ENCODE measurements around the gene SRSF10. TPM values are rescaled to one million over a fixed set of nuclear protein-coding genes. Genes with fewer than 3 reads are reported as not detected.
A peak's percentile ranks its signal among the peaks of the same experiment; 100 is the strongest.

SRSF10 gene
- polyA plus RNA-seq, 3 donors = 66.6 to 76.2 (median 75.6) TPM

- H3K4me3 ChIP-seq (replicated peaks in 1 of 3; ENCODE audit: low read depth in 2 of 3, low read length in 3 of 3) = peak overlapping the region; percentile 86 to 99 (median 91)
- H3K27me3 Mint-ChIP-seq (ENCODE audit: low read depth in 3 of 3) = no peaks in the 10 kb centered on the region
- 0% methylated on average over 3 of the region's 15 CpGs for WGBS (ENCODE audit: insufficient coverage)
- peaks cover 20 to 31% of the 10 kb centered on the region in 2 donors for H3K36me3 Mint-ChIP-seq
- peaks cover 21% of the 10 kb centered on the region for H4K20me1 ChIP-seq (ENCODE audit: insufficient read depth, low read length)
- H3K9ac ChIP-seq (ENCODE audit: insufficient read depth, low read length, poor library complexity, severe bottlenecking) = peak overlapping the region; percentile 100
- H3K4me1 Mint-ChIP-seq = peaks cover 53% of the 10 kb centered on the region
- H3K9me3 Mint-ChIP-seq = no peaks in the 10 kb centered on the region
- H3K4me1 ChIP-seq (ENCODE audit: control insufficient read depth in 1 of 2, insufficient read depth in 2 of 2, low read length in 2 of 2) = peaks cover 41 to 58% of the 10 kb centered on the region in 2 donors
- no peaks in the 10 kb centered on the region for H3K9me3 ChIP-seq (replicated peaks in 1 of 2; ENCODE audit: control insufficient read depth in 1 of 2, insufficient read depth in 1 of 2, low read length in 2 of 2)
- intact Hi-C loops (cut with micrococcal nuclease) = no loop called here
- H3K27me3 ChIP-seq (ENCODE audit: control insufficient read depth in 2 of 2, insufficient read depth in 2 of 2, low read length in 2 of 2) = no peaks in the 10 kb centered on the region
- H3K79me2 ChIP-seq (ENCODE audit: insufficient read depth, low read length) = peaks cover 44% of the 10 kb centered on the region
- peak overlapping the region; percentile 83 to 99 for H3K4me3 Mint-ChIP-seq
- H3K4me2 ChIP-seq (replicated peaks; ENCODE audit: extremely low read depth, low read length, poor library complexity, severe bottlenecking) = peak overlapping the region; percentile 98
- DNase-seq = peak in 2 of 3 donors; percentile 43 to 76
- H3K27ac Mint-ChIP-seq = peak overlapping the region; percentile 99 to 100 (median 99)
- H3K36me3 ChIP-seq (replicated peaks in 1 of 2; ENCODE audit: control insufficient read depth in 1 of 2, insufficient read depth in 2 of 2, low read length in 2 of 2) = peaks cover 17 to 29% of the 10 kb centered on the region in 2 donors
- TF ChIP-seq CTCF (IDR thresholded peaks at IDR 0.05) = no peak
- peak overlapping the region; percentile 96 to 100 for H3K27ac ChIP-seq (ENCODE audit: low read depth in 1 of 2, low read length in 2 of 2)
- peak overlapping the region; percentile 65 for H2AFZ ChIP-seq (ENCODE audit: insufficient read depth, low read depth, low read length, poor library complexity, severe bottlenecking)
Measured at GRCh38 chr1:23960291-23961020, 19.7 kb downstream of the SRSF10 start.

- peak within 1 kb of the TSS; percentile 100 for H3K9ac ChIP-seq (ENCODE audit: insufficient read depth, low read length, poor library complexity, severe bottlenecking)
- H2AFZ ChIP-seq (ENCODE audit: insufficient read depth, low read depth, low read length, poor library complexity, severe bottlenecking) = peak within 1 kb of the TSS; percentile 88
- H3K4me3 Mint-ChIP-seq = peak within 1 kb of the TSS; percentile 83 to 99
- H3K4me1 Mint-ChIP-seq = peaks cover 54% of the 10 kb centered on the region
- H3K27me3 ChIP-seq (ENCODE audit: control insufficient read depth in 2 of 2, insufficient read depth in 2 of 2, low read length in 2 of 2) = no peaks in the 10 kb centered on the region
- peak within 1 kb of the TSS; percentile 96 to 100 for H3K27ac ChIP-seq (ENCODE audit: low read depth in 1 of 2, low read length in 2 of 2)
- peaks cover 17 to 29% of the 10 kb centered on the region in 2 donors for H3K36me3 ChIP-seq (replicated peaks in 1 of 2; ENCODE audit: control insufficient read depth in 1 of 2, insufficient read depth in 2 of 2, low read length in 2 of 2)
- peaks cover 20 to 25% of the 10 kb centered on the region in 2 donors for H3K36me3 Mint-ChIP-seq
- peaks cover 41% of the 10 kb centered on the region for H3K79me2 ChIP-seq (ENCODE audit: insufficient read depth, low read length)
- no peaks in the 10 kb centered on the region for H3K9me3 ChIP-seq (replicated peaks in 1 of 2; ENCODE audit: control insufficient read depth in 1 of 2, insufficient read depth in 1 of 2, low read length in 2 of 2)
- peaks cover 0 to under 1% (median 0%) of the 10 kb centered on the region in 7 donors for H3K9me3 Mint-ChIP-seq
- peak within 1 kb of the TSS; percentile 86 to 99 (median 91) for H3K4me3 ChIP-seq (replicated peaks in 1 of 3; ENCODE audit: low read depth in 2 of 3, low read length in 3 of 3)
- H3K4me1 ChIP-seq (ENCODE audit: control insufficient read depth in 1 of 2, insufficient read depth in 2 of 2, low read length in 2 of 2) = peaks cover 42 to 60% of the 10 kb centered on the region in 2 donors
- intact Hi-C loops (cut with micrococcal nuclease) = loop anchor here in 1 of 2 donors (5.0 kb wide), 1 partner anchor 42 kb away; no protein-coding TSS in a partner anchor
- H4K20me1 ChIP-seq (ENCODE audit: insufficient read depth, low read length) = peaks cover 14% of the 10 kb centered on the region
- peak within 1 kb of the TSS; percentile 99 to 100 (median 99) for H3K27ac Mint-ChIP-seq
- H3K4me2 ChIP-seq (replicated peaks; ENCODE audit: extremely low read depth, low read length, poor library complexity, severe bottlenecking) = peak within 1 kb of the TSS; percentile 98
- peak; percentile 93 to 95 (median 94) for DNase-seq
- under 1% methylated on average over 76 of the region's 84 CpGs for WGBS (ENCODE audit: insufficient coverage)
- H3K27me3 Mint-ChIP-seq (ENCODE audit: low read depth in 3 of 3) = no peaks in the 10 kb centered on the region
- no peak for TF ChIP-seq CTCF (IDR thresholded peaks at IDR 0.05)
Measured at GRCh38 chr1:23959461-23960290, 20.5 kb downstream of the SRSF10 start, which contains the start of gene PNRC2. TSS of gene PNRC2 (plus strand) at chr1:23959828. CDS start at chr1:23961458, 1,630 bp downstream.
